A673 (cell line): ENCODE data around the gene PDIA4. TPM values are rescaled to one million over a fixed set of nuclear protein-coding genes. Genes with fewer than 3 reads are reported as not detected.

Experiments used
- Bru-seq: library from RNA; stranded (reverse); fragments of 400-500 nt; gene quantifications from one replicate; lab custom pipeline; 2021; lab: Mats Ljungman, UMichigan
- BruChase-seq, 2 experiments: library from RNA; stranded (reverse); fragments of 400-500 nt; gene quantifications; one replicate each; lab custom pipeline; 2021; lab: Mats Ljungman, UMichigan
- BruUV-seq: library from RNA; stranded (reverse); fragments of 400-500 nt; replicated peaks from 2 replicates; lab custom pipeline; 2021; lab: Mats Ljungman, UMichigan
- CTCF ChIA-PET: fragments of 300-600 bp; sonication (Branson Sonifier 250); formaldehyde crosslinking; loops from one replicate; lab custom pipeline; 2022; ENCODE audit warnings: antibody characterized with exemption; lab: Charles Lee
- POLR2A ChIA-PET: fragments of 300-600 bp; sonication (Branson Sonifier 250); formaldehyde crosslinking; loops from one replicate; lab custom pipeline; 2022; ENCODE audit warnings: antibody characterized with exemption; ENCODE audit not compliant: low non-redundant PET; lab: Charles Lee
- DNase-seq: peaks from one replicate; pipeline ENCODE4 v3.0.0-alpha.2; 2015; ENCODE audit warnings: low spot score
- H3K27ac ChIP-seq: fragments of 200-600 bp; sonication (generic); 2 replicates; pipeline ENCODE4 v1.5.1; 2016; ENCODE audit warnings: mixed run types, low read depth, mild to moderate bottlenecking, mixed read lengths, antibody characterized with exemption, low read length; ENCODE audit not compliant: poor library complexity, severe bottlenecking
- H3K27me3 ChIP-seq: fragments of 200-600 bp; sonication (generic); replicated peaks from 2 replicates; pipeline ENCODE4 v1.6.1; 2017; ENCODE audit warnings: mixed run types, low read depth, mild to moderate bottlenecking, mixed read lengths, antibody characterized with exemption, low read length; ENCODE audit not compliant: insufficient read depth, poor library complexity
- H3K36me3 ChIP-seq: fragments of 200-600 bp; sonication (generic); 2 replicates; pipeline ENCODE4 v1.6.1; 2016; ENCODE audit warnings: mixed run types, mild to moderate bottlenecking, mixed read lengths, antibody characterized with exemption, low read length; ENCODE audit not compliant: insufficient read depth, poor library complexity, severe bottlenecking
- H3K4me1 ChIP-seq: fragments of 200-600 bp; sonication (generic); 2 replicates; pipeline ENCODE4 v1.6.1; 2017; ENCODE audit warnings: mixed run types, mild to moderate bottlenecking, mixed read lengths, antibody characterized with exemption, low read length; ENCODE audit not compliant: insufficient read depth, poor library complexity, severe bottlenecking
- H3K4me3 ChIP-seq: fragments of 200-600 bp; sonication (generic); 2 replicates; pipeline ENCODE4 v1.5.1; 2016; ENCODE audit warnings: low read depth, mixed run types, mild to moderate bottlenecking, mixed read lengths, low read length; ENCODE audit not compliant: poor library complexity, severe bottlenecking
- H3K9me3 ChIP-seq: fragments of 200-600 bp; sonication (generic); 2 replicates; pipeline ENCODE4 v1.6.1; 2016; ENCODE audit warnings: mixed run types, low read depth, mild to moderate bottlenecking, mixed read lengths, antibody characterized with exemption, low read length; ENCODE audit not compliant: poor library complexity, severe bottlenecking
- CTCF ChIP-seq: fragments of 300-800, 200-600 bp; sonication (generic); conservative IDR thresholded peaks from 2 replicates; pipeline ENCODE4 v1.5.1; 2017; ENCODE audit warnings: low read depth, mild to moderate bottlenecking, antibody characterized with exemption, low read length, moderate library complexity, mixed read lengths
- EZH2 ChIP-seq: fragments of 200-600 bp; sonication (generic); IDR thresholded peaks from 2 replicates; pipeline ENCODE4 v1.6.1; 2017; ENCODE audit warnings: borderline replicate concordance, low read depth, mild to moderate bottlenecking, mixed read lengths, antibody characterized with exemption, low read length; ENCODE audit not compliant: poor library complexity, severe bottlenecking
- intact Hi-C: fragments of 100-400 bp; cut with micrococcal nuclease; formaldehyde crosslinking; loops from one replicate; pipeline ENCODE4 v1.10.0; 2022; ENCODE audit not compliant: unreplicated experiment
- long read RNA-seq: library from polyadenylated mRNA; stranded (forward); transcript quantifications from one replicate; pipeline ENCODE4 v2.0.0, GENCODE V29; 2022
- total RNA-seq: library from RNA; stranded (reverse); gene quantifications from 2 replicates; pipeline ENCODE4 v1.2.3, GENCODE V29; 2021

PDIA4 gene
- total RNA-seq (235 and 254 TPM in 2 replicates), Bru-seq, nascent RNA (percentile 86 among the genes with signal in this experiment), BruChase-seq, experiment 1, labeled RNA remaining after a 2-hour chase (percentile 86 among the genes with signal in this experiment), BruChase-seq, experiment 2, labeled RNA remaining after a 6-hour chase (percentile 94 among the genes with signal in this experiment)
- long read RNA-seq, transcript PDIA4-201 (10 exons, 2,903 nt), result major isoform, 908 of 1,086 reads
- long read RNA-seq, transcript PDIA4-203 (3 exons, 632 nt), result minor isoform, 7 of 1,086 reads
- long read RNA-seq, partial matches to known transcripts, result 79 of 1,086 reads
- long read RNA-seq, other reads (novel, unspliced or antisense), result 92 of 1,086 reads

GRCh38 chr7:149028346-149029109, at the start of gene PDIA4:
TSS of gene PDIA4 (minus strand) at chr7:149028505. CDS start at chr7:149028408, 97 bp downstream.
- Histone ChIP-seq H3K27ac (peak within 1 kb of the TSS; percentile 98), H3K36me3 (peaks cover 16% of the 10 kb centered on the region), H3K4me3 (peak within 1 kb of the TSS; percentile 99), H3K27me3 (no peaks in the 10 kb centered on the region), H3K9me3 (no peaks in the 10 kb centered on the region), H3K4me1 (peaks cover 27% of the 10 kb centered on the region)
- DNase-seq, result peak; percentile 100
- POLR2A ChIA-PET, result no interaction called here
- TF ChIP-seq CTCF (no peak), EZH2 (no peak)
- intact Hi-C loops, result loop anchor here (2.0 to 5.0 kb wide), 2 partner anchors 36 to 41 kb away; no protein-coding TSS in a partner anchor
- CTCF ChIA-PET, result no interaction called here
- BruUV-seq, result no TSS peak

GRCh38 chr7:149077594-149077993, 49.3 kb upstream of the PDIA4 start:
- no peak for DNase-seq
- Histone ChIP-seq H3K4me1 (no peaks in the 10 kb centered on the region), H3K36me3 (no peaks in the 10 kb centered on the region), H3K9me3 (no peaks in the 10 kb centered on the region), H3K27ac (no peak overlapping the region), H3K27me3 (no peaks in the 10 kb centered on the region), H3K4me3 (no peak overlapping the region)
- intact Hi-C loops, result no loop called here
- no TSS peak for BruUV-seq
- POLR2A ChIA-PET, result no interaction called here
- TF ChIP-seq EZH2, result no peak
- TF ChIP-seq CTCF, result no peak
- CTCF ChIA-PET, result no interaction called here

GRCh38 chr7:149075286-149075685, 47.0 kb upstream of the PDIA4 start:
- POLR2A ChIA-PET, result no interaction called here
- intact Hi-C loops, result no loop called here
- no peak for DNase-seq

More at GRCh38 chr7:149075286-149075685, 47.0 kb upstream of the PDIA4 start:
- Histone ChIP-seq H3K36me3 (peaks cover 17% of the 10 kb centered on the region), H3K4me3 (no peak overlapping the region), H3K27ac (no peak overlapping the region), H3K27me3 (no peaks in the 10 kb centered on the region), H3K9me3 (no peaks in the 10 kb centered on the region), H3K4me1 (no peaks in the 10 kb centered on the region)
- CTCF ChIA-PET, result no interaction called here
- no peak for TF ChIP-seq EZH2
- no peak for TF ChIP-seq CTCF
- BruUV-seq, result no TSS peak
